SK-N-SH (cell line): Measurements from ENCODE around the gene CRTC1. TPM values are rescaled to one million over a fixed set of nuclear protein-coding genes. Genes with fewer than 3 reads are reported as not detected.
A peak's percentile ranks its signal among the peaks of the same experiment; 100 is the strongest.

ENCODE experiments used
- CTCF ChIA-PET: fragments of 300-600, 350-600 bp; formaldehyde crosslinking; extraction: SDS; loops from one replicate; lab custom pipeline; 2021; lab: Yijun Ruan, JAX
- POLR2A ChIA-PET: fragments of 350-600 bp; sonication (Branson Sonifier 250); formaldehyde crosslinking; extraction: SDS; loops from one replicate; lab custom pipeline; 2020; ENCODE audit warnings: antibody characterized with exemption, inconsistent platforms; lab: Yijun Ruan, JAX
- DNase-seq: peaks from one replicate; pipeline ENCODE4 v3.0.0; 2012
- H2AFZ ChIP-seq: fragments of 200-600 bp; sonication (generic); 2 replicates; pipeline ENCODE4 v1.8.1; 2016; ENCODE audit warnings: antibody characterized with exemption, mild to moderate bottlenecking, low read depth
- H3F3A ChIP-seq: fragments of 200-600 bp; sonication (generic); replicated peaks from 2 replicates; pipeline ENCODE3; 2016; ENCODE audit warnings: antibody characterized with exemption, mild to moderate bottlenecking; ENCODE audit not compliant: insufficient read depth
- H3K27ac ChIP-seq, 2 experiments: fragments of 200-500 bp in 1 of 2; fragments of 200-600 bp in 1 of 2; sonication (Bioruptor generic) in 1 of 2; sonication (generic), shearing (Covaris generic) in 1 of 2; 2 replicates each; pipeline versions ENCODE4 v1.5.1 to v1.6.1; 2014 to 2016; ENCODE audit warnings: low read depth in 2 of 2, inconsistent platforms in 1 of 2, low read length in 1 of 2, mild to moderate bottlenecking in 1 of 2, mixed read lengths in 1 of 2
- H3K27me3 ChIP-seq: fragments of 200-600 bp; sonication (generic), shearing (Covaris generic); 2 replicates; pipeline ENCODE4 v1.6.1; 2016; ENCODE audit warnings: mixed run types; ENCODE audit not compliant: insufficient read depth
- H3K36me3 ChIP-seq, 2 experiments: fragments of 200-500 bp in 1 of 2; fragments of 200-600 bp in 1 of 2; sonication (Bioruptor generic) in 1 of 2; sonication (generic) in 1 of 2; replicated peaks in 1 of 2; 2 replicates each; pipeline versions ENCODE3 to v1.5.1; 2014 to 2016; ENCODE audit warnings: low read length in 1 of 2, mild to moderate bottlenecking in 1 of 2; ENCODE audit not compliant: insufficient read depth in 2 of 2, control insufficient read depth in 1 of 2
- H3K4me1 ChIP-seq, 2 experiments: fragments of 200-500 bp in 1 of 2; fragments of 200-600 bp in 1 of 2; sonication (Bioruptor generic) in 1 of 2; sonication (generic), shearing (Covaris generic) in 1 of 2; 2 replicates each; pipeline versions ENCODE4 v1.5.1 to v1.6.1; 2014 to 2016; ENCODE audit warnings: low read depth in 1 of 2, low read length in 1 of 2, mixed run types in 1 of 2; ENCODE audit not compliant: insufficient read depth in 2 of 2, control insufficient read depth in 1 of 2
- H3K4me2 ChIP-seq: fragments of 200-600 bp; sonication (generic), shearing (Covaris generic); 2 replicates; pipeline ENCODE4 v1.6.1; 2017; ENCODE audit warnings: mixed run types
- H3K4me3 ChIP-seq, 2 experiments: fragments of 200-500 bp in 1 of 2; fragments of 200-600 bp in 1 of 2; sonication (Bioruptor generic) in 1 of 2; sonication (generic), shearing (Covaris generic) in 1 of 2; 2 replicates each; pipeline versions ENCODE4 v1.5.1 to v1.8.1; 2014 to 2016; ENCODE audit warnings: low read depth in 2 of 2, inconsistent platforms in 1 of 2, low read length in 1 of 2, mild to moderate bottlenecking in 1 of 2, mixed read lengths in 1 of 2, moderate library complexity in 1 of 2
- H3K79me2 ChIP-seq: fragments of 200-600 bp; sonication (generic); 2 replicates; pipeline ENCODE4 v1.8.1; 2017; ENCODE audit warnings: mild to moderate bottlenecking; ENCODE audit not compliant: insufficient read depth
- H3K9ac ChIP-seq: fragments of 200-600 bp; sonication (generic); 2 replicates; pipeline ENCODE4 v1.6.1; 2017; ENCODE audit warnings: mixed run types
- H3K9me2 ChIP-seq: fragments of 200-600 bp; sonication (generic); 2 replicates; pipeline ENCODE4 v1.6.1; 2017; ENCODE audit warnings: mixed run types
- H3K9me3 ChIP-seq: fragments of 200-600 bp; sonication (generic); 2 replicates; pipeline ENCODE4 v1.6.1; 2017; ENCODE audit warnings: mixed run types, mild to moderate bottlenecking, moderate library complexity
- H4K20me1 ChIP-seq: fragments of 200-600 bp; sonication (generic); 2 replicates; pipeline ENCODE4 v1.6.1; 2017; ENCODE audit warnings: mild to moderate bottlenecking, mixed run types; ENCODE audit not compliant: insufficient read depth
- CHD2 ChIP-seq: fragments of 150-350 bp; IDR thresholded peaks from 2 replicates; pipeline ENCODE4 v1.6.1; 2018; ENCODE audit warnings: low read length; ENCODE audit not compliant: partially characterized antibody
- MAX ChIP-seq: IDR thresholded peaks from 2 replicates; pipeline ENCODE4 v1.4.0; 2012; ENCODE audit warnings: low read depth
- MEF2A ChIP-seq: IDR thresholded peaks from 2 replicates; pipeline ENCODE4 v1.4.0; 2012; ENCODE audit warnings: low read depth, borderline replicate concordance
- MXI1 ChIP-seq: IDR thresholded peaks from 2 replicates; pipeline ENCODE4 v1.6.1; 2012; ENCODE audit warnings: mild to moderate bottlenecking, low read depth, low read length, improper control_type of control experiment
- NRF1 ChIP-seq: IDR thresholded peaks from 2 replicates; pipeline ENCODE4 v1.6.1; 2012; ENCODE audit warnings: low read depth, mild to moderate bottlenecking, low read length
- POLR2AphosphoS5 ChIP-seq: IDR thresholded peaks from 2 replicates; pipeline ENCODE4 v1.6.1; 2012; ENCODE audit warnings: low read depth, low read length
- RFX5 ChIP-seq: IDR thresholded peaks from 2 replicates; pipeline ENCODE4 v1.6.1; 2012; ENCODE audit warnings: mild to moderate bottlenecking, improper control_type of control experiment, low read length
- SIN3A ChIP-seq: IDR thresholded peaks from 2 replicates; pipeline ENCODE4 v1.6.1; 2012; ENCODE audit warnings: low read depth, mild to moderate bottlenecking, low read length, moderate library complexity, borderline replicate concordance
- SMC3 ChIP-seq: IDR thresholded peaks from 2 replicates; pipeline ENCODE4 v1.6.1; 2012; ENCODE audit warnings: low read depth, low read length, improper control_type of control experiment
- TAF1 ChIP-seq: IDR thresholded peaks from 2 replicates; pipeline ENCODE4 v1.6.1; 2012; ENCODE audit warnings: low read depth, mild to moderate bottlenecking, low read length, moderate library complexity, borderline replicate concordance
- TEAD4 ChIP-seq: IDR thresholded peaks from 2 replicates; pipeline ENCODE4 v1.4.0; 2012; ENCODE audit warnings: mild to moderate bottlenecking, borderline replicate concordance; ENCODE audit not compliant: insufficient read depth
- USF2 ChIP-seq: fragments of 150-350 bp; IDR thresholded peaks from 2 replicates; pipeline ENCODE4 v1.6.1; 2017; ENCODE audit warnings: antibody characterized with exemption, low read length, low read depth, borderline replicate concordance
- ZBTB33 ChIP-seq: IDR thresholded peaks from 2 replicates; pipeline ENCODE4 v1.4.0; 2012; ENCODE audit warnings: low read depth, borderline replicate concordance
- WGBS: methylation state at CpG from one replicate; pipeline ENCODE4 v1.1.6; 2017; ENCODE audit warnings: low lambda C conversion rate; 5-methylcytosine and 5-hydroxymethylcytosine counted together
- polyA plus RNA-seq, 3 experiments: library from polyadenylated mRNA; depleted of rRNA; stranded (reverse); fragments of >200 nt; gene quantifications; 2 replicates each; pipeline ENCODE4 v1.2.3, GENCODE V29; 2012

The CRTC1 gene
- polyA plus RNA-seq, 1 of the 3 experiments (the other 2 are of a cell fraction) = 5.0 TPM

GRCh38 chr19:18738961-18739690, 55.6 kb downstream of the CRTC1 start:
- Histone ChIP-seq H3F3A (no peaks in the 10 kb centered on the region), H3K9me3 (no peaks in the 10 kb centered on the region), H3K9me2 (no peaks in the 10 kb centered on the region), H3K4me1 (peaks cover 0 to 70% of the 10 kb centered on the region in 2 experiments; a peak in 1 of 4 replicates), H4K20me1 (0 out of 2 replicates have a peak, but pooled peaks cover 2% of the 10 kb centered on the region), H3K27ac (no peak overlapping the region), H3K9ac (no peak overlapping the region), H2AFZ (no peak overlapping the region), H3K79me2 (no peaks in the 10 kb centered on the region), H3K36me3 (no peaks in the 10 kb centered on the region), H3K4me2 (no peak overlapping the region), H3K27me3 (no peaks in the 10 kb centered on the region), H3K4me3 (no peak overlapping the region)
- WGBS = 97% methylated on average over 15 of the region's 20 CpGs
- POLR2A ChIA-PET = interaction anchor here (0.5 kb wide), 1 partner anchor 214 kb away, joined by 4 read pairs; no protein-coding TSS in a partner anchor
- TF ChIP-seq MEF2A = no peak
- no peak for TF ChIP-seq SIN3A
- TF ChIP-seq TEAD4 = no peak
- no peak for TF ChIP-seq TAF1
- TF ChIP-seq POLR2AphosphoS5 = no peak
- no peak for TF ChIP-seq MXI1
- no peak for TF ChIP-seq MAX
- TF ChIP-seq SMC3 = no peak
- DNase-seq = no peak
- CTCF ChIA-PET = interaction anchor here (0.9 to 5.7 kb wide), 4 partner anchors 13 to 150 kb away, joined by 3 to 24 read pairs (median 4); partner anchors contain the start of gene REX1BD

- CTCF ChIA-PET = interaction anchor here (0.6 to 5.7 kb wide), 7 partner anchors 8 to 546 kb away, joined by 3 to 24 read pairs (median 3); no protein-coding TSS in a partner anchor
- Histone ChIP-seq H2AFZ (no peak overlapping the region), H3K9ac (no peak overlapping the region), H3K4me2 (no peak overlapping the region), H4K20me1 (0 out of 2 replicates have a peak, but pooled peaks cover 2% of the 10 kb centered on the region), H3F3A (no peaks in the 10 kb centered on the region), H3K27me3 (no peaks in the 10 kb centered on the region), H3K9me2 (no peaks in the 10 kb centered on the region), H3K4me3 (no peak overlapping the region), H3K4me1 (peaks cover 0 to 71% of the 10 kb centered on the region in 2 experiments; a peak in 1 of 4 replicates), H3K9me3 (no peaks in the 10 kb centered on the region), H3K79me2 (no peaks in the 10 kb centered on the region), H3K27ac (peak overlapping the region in 1 of 2 experiments; percentile 96; a peak in 2 of 4 replicates), H3K36me3 (no peaks in the 10 kb centered on the region)
- DNase-seq = no peak
- WGBS = 89% methylated on average over 18 of the region's 27 CpGs
- POLR2A ChIA-PET = interaction anchor here (0.6 to 1.7 kb wide), 3 partner anchors 13 to 495 kb away, joined by 3 to 5 read pairs (median 3); partner anchors contain the start of gene REX1BD
- TF ChIP-seq RFX5 = no peak
- TF ChIP-seq USF2 = no peak
- TF ChIP-seq SMC3 = no peak
- TF ChIP-seq SIN3A = no peak
- no peak for TF ChIP-seq MEF2A
- no peak for TF ChIP-seq CHD2
- TF ChIP-seq POLR2AphosphoS5 = no peak
- no peak for TF ChIP-seq NRF1
- TF ChIP-seq ZBTB33 = no peak
Observed at GRCh38 chr19:18741124-18742121, 57.9 kb downstream of the CRTC1 start.
